RWPE2 (cell line): Measurements from ENCODE around the gene DCUN1D4.
A peak's percentile ranks its signal among the peaks of the same experiment; 100 is the strongest.

Source experiments
- ATAC-seq: fragments of 200-7000 bp; cut with Tn5 transposase; 3 replicates; pipeline ENCODE4 v1.9.1; 2021; ENCODE audit warnings: low read depth
- DNase-seq: peaks from one replicate; pipeline ENCODE4 v3.0.0-alpha.2; 2020; ENCODE audit warnings: low spot score
- H3K27ac ChIP-seq: fragments of 450-650 bp; 2 replicates; pipeline ENCODE4 v1.5.1; 2017; ENCODE audit warnings: mild to moderate bottlenecking; ENCODE audit not compliant: poor library complexity, severe bottlenecking
- H3K27me3 ChIP-seq: fragments of 250-450 bp; sonication (Bioruptor Pico); 2 replicates; pipeline ENCODE4 v1.5.1; 2021; ENCODE audit warnings: mild to moderate bottlenecking, moderate library complexity; ENCODE audit not compliant: insufficient read depth, poor library complexity, severe bottlenecking
- H3K36me3 ChIP-seq: fragments of 250-450 bp; sonication (Bioruptor Pico); 2 replicates; pipeline ENCODE4 v1.5.1; 2020; ENCODE audit warnings: low read depth, mild to moderate bottlenecking, moderate library complexity
- H3K4me1 ChIP-seq: fragments of 250-450 bp; sonication (Bioruptor Pico); 2 replicates; pipeline ENCODE4 v1.5.1; 2021; ENCODE audit warnings: mild to moderate bottlenecking, moderate library complexity; ENCODE audit not compliant: insufficient read depth, poor library complexity, severe bottlenecking
- H3K4me3 ChIP-seq: fragments of 250-450 bp; sonication (Bioruptor Pico); 2 replicates; pipeline ENCODE4 v1.5.1; 2021; ENCODE audit warnings: mild to moderate bottlenecking, moderate library complexity; ENCODE audit not compliant: severe bottlenecking
- H3K9me3 ChIP-seq: fragments of 250-450 bp; sonication (Bioruptor Pico); 2 replicates; pipeline ENCODE4 v1.5.1; 2021; ENCODE audit warnings: mild to moderate bottlenecking, moderate library complexity; ENCODE audit not compliant: severe bottlenecking
- CTCF ChIP-seq: fragments of 450-650 bp; IDR thresholded peaks from one replicate; pipeline ENCODE4 v1.5.1; 2017; ENCODE audit warnings: mild to moderate bottlenecking, moderate library complexity; ENCODE audit not compliant: poor library complexity, severe bottlenecking

DCUN1D4 gene

DNA sequence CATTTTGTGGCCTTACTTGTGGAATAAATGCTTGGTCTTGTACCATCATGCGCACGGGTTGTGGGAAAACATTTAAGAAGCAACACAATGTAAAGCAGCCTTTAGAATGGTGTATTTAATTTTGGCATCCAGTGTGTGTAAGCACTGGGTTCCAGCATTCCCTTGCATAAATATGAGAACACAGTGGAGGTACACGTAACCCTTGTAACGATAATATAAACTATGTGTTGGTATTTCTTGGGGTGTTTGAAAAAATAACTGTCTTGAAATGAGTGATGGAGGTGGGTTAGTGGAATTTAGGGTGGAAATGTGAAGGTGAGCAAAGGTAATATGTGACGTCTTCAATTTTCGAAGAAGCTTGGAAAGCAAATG, 2.1 kb downstream of the DCUN1D4 start:
- DNase-seq, result no peak
- H3K4me3 ChIP-seq, result peak overlapping the region; percentile 87
- H3K27ac ChIP-seq, result peak overlapping the region; percentile 78
- H3K36me3 ChIP-seq, result peaks cover 26% of the 10 kb centered on the region
- H3K27me3 ChIP-seq, result no peaks in the 10 kb centered on the region
- TF ChIP-seq CTCF, result no peak
- H3K4me1 ChIP-seq, result peaks cover 7% of the 10 kb centered on the region
- H3K9me3 ChIP-seq, result no peaks in the 10 kb centered on the region
- no peak for ATAC-seq

DNA sequence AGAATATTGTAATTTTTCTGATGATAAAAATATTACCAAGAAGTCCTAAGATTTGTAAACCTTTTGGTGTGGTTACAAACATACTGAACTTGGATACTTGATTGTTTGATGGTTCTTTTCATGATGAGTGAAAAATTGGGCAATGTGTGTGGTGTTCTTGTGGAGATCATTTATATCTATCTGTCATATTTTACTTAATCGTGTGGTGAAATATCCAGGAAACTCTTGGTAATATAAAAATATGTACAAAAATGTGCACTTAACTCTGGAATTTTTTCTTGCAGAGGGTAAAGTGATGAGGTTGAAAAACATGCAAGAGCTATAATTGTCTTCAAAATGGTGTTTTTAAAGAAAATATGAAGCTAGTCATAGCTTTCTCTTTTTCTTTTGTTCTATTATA, 2.8 kb downstream of the DCUN1D4 start:
- DNase-seq (no peak), ATAC-seq (no peak)
- H3K27me3 ChIP-seq, result no peaks in the 10 kb centered on the region
- peaks cover 7% of the 10 kb centered on the region for H3K4me1 ChIP-seq
- no peak overlapping the region for H3K27ac ChIP-seq
- no peak overlapping the region for H3K4me3 ChIP-seq
- no peak for TF ChIP-seq CTCF
- no peaks in the 10 kb centered on the region for H3K9me3 ChIP-seq
- peaks cover 27% of the 10 kb centered on the region for H3K36me3 ChIP-seq

- no peak overlapping the region for H3K27ac ChIP-seq
These were observed 6.5 kb downstream of the DCUN1D4 start for GRCh38 chr4:51849430-51849829.

DNA sequence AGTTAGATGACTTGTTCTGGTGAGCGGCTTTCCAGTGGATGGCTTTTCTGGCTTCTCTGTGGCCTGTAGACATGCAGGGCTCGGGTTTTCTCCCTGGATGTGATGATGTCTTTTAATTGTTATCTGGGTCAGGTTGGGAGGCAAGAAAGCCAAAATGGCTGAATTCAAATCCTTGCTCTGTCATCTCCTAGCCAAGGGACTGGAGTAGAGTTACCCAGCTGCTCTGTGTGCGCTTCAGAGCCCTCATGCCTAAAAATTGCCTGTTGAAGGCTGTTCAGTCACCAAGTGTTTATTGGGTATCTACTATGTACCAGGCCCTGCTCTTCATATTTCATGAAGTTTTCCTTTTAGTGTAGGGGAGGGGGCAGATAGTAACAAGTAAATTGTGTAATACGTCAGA, 7.3 kb downstream of the DCUN1D4 start:
- Histone ChIP-seq H3K4me1 (peaks cover 2% of the 10 kb centered on the region), H3K27me3 (no peaks in the 10 kb centered on the region), H3K9me3 (no peaks in the 10 kb centered on the region), H3K4me3 (no peak overlapping the region), H3K36me3 (peaks cover 32% of the 10 kb centered on the region), H3K27ac (no peak overlapping the region)
- DNase-seq (no peak), ATAC-seq (no peak)
- TF ChIP-seq CTCF, result no peak

More at GRCh38 chr4:51849430-51849829, 6.5 kb downstream of the DCUN1D4 start:
- Histone ChIP-seq H3K4me1 (peaks cover 7% of the 10 kb centered on the region), H3K4me3 (no peak overlapping the region), H3K36me3 (peaks cover 30% of the 10 kb centered on the region), H3K27me3 (no peaks in the 10 kb centered on the region), H3K9me3 (no peaks in the 10 kb centered on the region)
- ATAC-seq (no peak), DNase-seq (no peak)
- TF ChIP-seq CTCF, result no peak

GRCh38 chr4:51851090-51851936, 8.4 kb downstream of the DCUN1D4 start:
- ATAC-seq (no peak), DNase-seq (no peak)
- Histone ChIP-seq H3K36me3 (peaks cover 34% of the 10 kb centered on the region), H3K4me3 (no peak overlapping the region), H3K27ac (no peak overlapping the region), H3K4me1 (no peaks in the 10 kb centered on the region), H3K27me3 (no peaks in the 10 kb centered on the region), H3K9me3 (no peaks in the 10 kb centered on the region)
- TF ChIP-seq CTCF, result no peak
